HG03196 (cell line): ENCODE measurements around the gene GLRX.
"Not testable (repeated sequence)": the region's sequence is repeated elsewhere in the genome, so short reads cannot be mapped to it uniquely, and the experiment has no call there.

Source experiments
- ATAC-seq: cut with Tn5 transposase; IDR thresholded peaks from one replicate; pipeline ENCODE4 v1.9.1; 2021; ENCODE audit not compliant: unreplicated experiment

The GLRX gene

DNA sequence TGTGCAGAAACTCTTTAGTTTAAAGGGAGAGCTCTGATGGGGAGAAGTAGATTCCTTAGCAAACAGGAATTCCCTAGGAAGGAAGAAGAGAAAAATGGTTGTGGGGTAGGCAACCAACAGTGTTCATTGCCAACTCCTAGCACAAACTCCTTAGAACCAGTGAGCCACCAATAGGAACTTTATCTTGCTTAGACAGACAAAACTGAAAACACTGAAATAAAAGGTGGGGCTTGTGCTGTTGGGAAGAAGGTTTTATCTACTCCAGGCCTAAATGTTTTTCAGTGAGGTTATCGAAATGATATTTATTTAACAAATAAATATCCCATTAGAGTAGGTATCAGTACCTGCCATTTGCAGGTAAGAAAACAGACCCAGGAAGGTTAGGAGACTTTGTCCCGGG, 7.7 kb upstream of the GLRX start:
- no peak for ATAC-seq

DNA sequence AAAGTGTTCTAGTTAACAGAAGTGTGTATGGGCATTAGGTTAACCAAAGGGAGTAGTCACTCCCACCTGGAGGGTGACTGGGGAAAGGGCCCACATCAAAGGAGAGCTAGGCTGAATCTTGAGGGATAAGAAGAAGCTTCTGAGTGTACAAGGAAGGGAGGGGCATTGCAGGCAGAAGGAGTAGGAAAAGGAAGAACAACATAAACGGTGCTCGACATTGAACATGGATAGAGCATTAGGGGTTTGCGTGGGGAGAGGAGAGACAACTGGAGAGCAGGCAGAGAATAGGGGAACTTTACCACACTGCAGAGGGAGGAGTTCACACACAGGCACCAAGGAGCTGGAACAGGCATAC, 5.3 kb upstream of the GLRX start:
- no peak for ATAC-seq

DNA sequence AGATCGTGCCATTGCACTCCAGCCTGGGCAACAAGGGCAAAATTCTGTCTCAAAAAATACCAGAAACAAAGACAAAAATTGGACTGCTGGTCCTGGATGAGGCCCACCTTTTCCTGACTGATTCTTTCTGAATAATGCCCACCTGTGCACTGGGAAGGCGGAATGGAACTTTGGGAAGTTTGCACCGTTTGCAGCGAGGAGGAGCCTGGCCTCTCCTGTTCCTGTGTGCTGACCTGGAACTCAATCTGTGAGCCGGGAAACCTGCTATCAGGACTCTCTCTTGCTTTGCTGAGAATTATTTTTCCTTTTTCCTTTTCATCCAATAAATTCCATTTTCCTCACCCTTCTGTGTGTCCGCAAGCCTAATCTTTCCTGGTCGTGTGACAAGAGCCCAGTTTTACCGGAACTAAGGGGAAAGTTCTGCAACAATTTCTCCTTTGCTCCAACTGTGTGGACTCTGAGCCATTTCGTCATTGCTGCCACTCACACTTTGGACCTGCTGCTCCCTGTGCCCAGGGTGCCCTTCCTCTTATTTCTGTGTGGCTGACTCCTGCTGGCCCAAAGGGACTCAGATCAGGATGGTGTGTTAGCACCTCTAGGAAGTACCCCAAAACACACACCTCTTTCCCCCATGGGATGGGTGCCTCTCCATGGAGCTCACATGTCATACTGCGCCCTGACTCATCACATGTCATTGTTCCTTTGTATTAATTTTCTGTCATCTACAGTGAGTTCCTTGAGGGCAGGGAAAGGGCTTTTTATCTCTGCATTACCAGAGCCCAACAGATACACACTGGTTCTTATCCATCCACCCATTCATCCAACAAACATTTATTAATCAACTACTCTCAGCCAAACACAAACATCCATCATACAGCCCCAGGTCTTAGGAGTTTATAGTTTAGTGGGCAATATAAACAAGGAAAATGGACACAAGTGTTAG, 4.7 kb upstream of the GLRX start:
- ATAC-seq: no peak

DNA sequence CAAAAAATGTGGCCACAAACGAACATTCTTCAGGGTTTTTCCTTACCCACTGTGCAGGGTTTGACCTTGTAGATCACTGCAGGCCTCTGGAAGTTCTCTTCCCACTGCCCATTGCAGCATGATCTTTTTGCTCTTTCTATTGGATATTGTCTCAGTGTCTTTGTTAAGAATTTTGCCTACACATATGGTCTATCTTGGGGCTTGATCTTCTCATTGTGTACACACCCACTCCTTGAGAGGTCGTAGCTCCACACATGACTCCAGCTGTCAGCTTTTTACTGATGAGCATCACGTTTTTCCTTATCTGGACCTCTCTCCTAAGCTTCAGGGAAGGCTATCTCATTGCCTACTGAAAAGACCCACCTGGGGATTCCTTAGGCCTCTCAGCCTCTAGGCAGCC, 3.0 kb upstream of the GLRX start:
- ATAC-seq: no peak

DNA sequence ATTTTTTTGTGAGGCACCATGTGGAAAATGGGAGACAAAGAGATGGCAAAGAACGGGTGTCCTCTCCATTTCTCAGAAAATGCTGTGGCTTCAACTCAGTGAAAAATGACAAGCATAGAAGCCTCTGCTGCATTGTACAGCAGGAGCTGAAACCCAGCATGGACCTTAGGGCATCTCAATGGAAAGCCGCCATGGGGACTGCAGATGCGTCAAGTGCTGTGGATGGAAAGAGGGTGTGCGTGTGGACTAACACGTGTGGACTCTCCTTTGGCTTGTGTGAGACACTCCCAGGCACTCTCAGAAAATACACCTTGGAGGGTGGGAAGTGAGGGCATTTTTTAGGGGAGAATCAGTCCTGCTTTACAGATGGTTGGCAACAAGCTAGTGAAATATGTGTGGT, 2.2 kb upstream of the GLRX start:
- no peak for ATAC-seq

DNA sequence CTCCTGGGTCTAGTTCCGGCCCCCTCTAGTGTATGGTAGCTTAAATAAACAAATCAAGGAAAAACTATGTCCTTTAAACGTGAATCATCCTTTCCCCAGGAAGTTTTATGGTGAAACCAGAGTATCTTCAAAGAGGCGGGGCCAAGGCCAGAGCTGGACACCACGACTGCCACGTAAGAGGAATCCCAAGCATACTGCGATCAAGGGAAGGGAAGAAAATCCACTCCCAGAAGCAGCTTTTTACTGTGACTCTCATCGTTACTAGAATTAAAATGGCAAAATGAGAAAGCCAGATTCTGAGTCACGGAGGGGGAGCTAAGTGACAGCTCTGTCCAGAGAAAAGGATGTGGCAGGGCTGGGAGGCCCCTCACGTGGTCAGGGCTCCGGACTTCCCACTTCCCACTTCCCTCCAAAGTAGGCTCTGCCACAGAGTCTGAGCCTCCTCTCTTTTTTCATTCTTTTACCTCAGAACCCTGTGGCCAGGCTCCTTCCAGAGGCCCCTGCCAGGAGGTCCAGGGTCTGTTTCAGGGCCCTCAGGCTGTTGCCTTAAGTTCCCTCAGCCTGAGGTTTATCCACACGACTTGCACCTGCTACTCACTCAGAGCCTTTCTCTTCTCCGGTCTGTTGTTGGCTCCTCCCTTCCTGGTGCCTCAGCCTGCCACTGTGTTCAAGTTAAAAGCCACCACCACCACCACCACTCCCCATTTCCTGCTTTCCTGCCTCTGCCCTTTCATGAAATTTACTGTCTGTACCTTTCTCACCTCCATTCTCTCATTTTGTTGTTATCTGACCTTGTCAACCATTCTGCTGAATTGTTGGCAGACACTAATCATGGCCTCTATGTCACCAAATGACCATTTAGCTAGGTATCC, 1.4 kb upstream of the GLRX start:
- ATAC-seq: peak; percentile 40

DNA sequence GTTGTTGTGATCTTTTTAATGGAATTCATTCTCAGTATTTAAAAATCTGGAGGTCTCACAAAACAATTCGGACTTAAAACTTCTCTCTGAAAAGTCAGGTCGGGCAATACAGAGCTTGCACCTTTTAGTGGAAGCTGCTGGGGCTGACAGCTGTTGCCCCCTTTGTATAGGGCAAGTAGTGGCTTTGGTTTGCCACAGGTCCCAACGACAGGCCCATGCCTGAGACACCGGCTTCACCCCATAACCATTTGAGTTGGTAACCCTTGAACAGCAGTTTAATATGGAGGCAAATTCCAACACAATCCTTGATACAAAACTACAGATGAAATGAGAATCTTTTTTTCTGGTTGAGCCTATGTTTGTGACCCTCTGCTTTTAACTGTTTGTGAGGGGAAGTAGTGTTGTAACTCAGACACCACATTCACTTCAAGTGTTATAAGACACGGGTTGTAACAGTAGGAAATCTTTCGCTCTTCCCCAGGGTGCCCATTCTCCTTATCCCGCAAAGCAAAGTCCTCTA, 752 bp upstream of the GLRX start:
- ATAC-seq: no peak

DNA sequence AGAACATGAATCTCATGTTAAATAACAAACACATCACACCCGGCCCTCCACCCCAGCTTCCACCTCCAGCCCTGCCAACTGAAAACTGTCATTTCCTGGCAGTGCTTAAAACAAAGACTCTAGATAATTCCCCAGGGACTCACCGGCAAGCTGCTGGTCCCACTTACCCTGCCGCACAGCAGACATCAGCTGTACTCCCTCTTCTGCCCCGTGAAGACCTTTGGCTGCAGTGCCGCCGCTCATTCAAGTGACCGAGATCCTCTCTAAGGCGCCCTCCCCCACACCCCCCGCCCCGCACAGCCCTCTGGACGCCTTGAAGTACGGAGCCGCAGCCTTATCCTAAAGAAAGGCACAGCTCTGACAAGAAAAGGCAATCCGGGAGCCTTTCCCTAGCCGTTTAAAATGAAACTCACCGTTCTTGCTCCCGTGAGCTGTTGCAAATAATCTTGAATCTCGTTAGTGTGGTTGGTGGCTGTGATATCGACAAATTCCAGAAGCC, 434 bp downstream of the GLRX start:
- peak; percentile 42 for ATAC-seq

DNA sequence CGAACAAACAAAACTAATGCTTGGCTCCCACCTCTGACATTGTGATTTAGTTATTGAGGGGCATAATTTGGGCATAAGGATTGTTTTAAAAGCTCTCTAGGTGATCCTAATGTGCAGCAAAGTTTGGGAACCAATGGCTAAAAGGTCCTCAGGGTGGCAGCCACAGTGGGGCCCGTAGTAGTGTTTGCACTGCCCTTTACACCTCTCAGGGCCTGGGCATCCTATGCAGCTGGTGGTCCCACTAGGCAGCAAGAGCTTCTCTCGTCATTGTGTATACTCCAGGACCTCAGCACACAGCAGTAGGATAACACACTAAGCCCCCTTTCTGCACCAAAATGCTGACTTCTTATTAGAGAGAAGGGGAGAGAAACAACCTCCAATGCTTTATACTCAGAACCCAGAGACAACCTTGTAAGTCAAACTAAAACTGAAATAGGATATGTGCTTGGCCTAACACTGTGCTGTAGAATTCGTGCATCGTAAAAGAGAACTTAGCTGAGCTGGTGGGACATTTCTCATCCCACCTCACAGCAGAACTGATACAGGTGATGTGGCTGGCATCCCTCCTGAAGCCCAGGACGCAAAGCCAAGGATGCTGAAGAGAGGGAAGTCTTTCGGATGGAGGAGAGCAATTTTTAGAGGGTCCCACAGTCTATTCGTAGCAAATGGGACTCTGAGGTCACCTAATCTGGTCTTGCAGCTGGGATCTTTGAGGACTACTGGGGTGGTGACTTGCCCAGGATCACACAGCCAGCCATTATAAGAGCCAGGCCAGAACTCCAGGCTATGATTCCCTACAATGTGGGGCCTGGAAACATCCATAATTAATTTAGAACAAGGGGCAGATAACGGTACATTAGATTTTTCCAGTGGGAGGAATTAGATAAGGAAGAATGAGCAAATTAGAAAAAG, 1.2 kb downstream of the GLRX start:
- no peak for ATAC-seq

DNA sequence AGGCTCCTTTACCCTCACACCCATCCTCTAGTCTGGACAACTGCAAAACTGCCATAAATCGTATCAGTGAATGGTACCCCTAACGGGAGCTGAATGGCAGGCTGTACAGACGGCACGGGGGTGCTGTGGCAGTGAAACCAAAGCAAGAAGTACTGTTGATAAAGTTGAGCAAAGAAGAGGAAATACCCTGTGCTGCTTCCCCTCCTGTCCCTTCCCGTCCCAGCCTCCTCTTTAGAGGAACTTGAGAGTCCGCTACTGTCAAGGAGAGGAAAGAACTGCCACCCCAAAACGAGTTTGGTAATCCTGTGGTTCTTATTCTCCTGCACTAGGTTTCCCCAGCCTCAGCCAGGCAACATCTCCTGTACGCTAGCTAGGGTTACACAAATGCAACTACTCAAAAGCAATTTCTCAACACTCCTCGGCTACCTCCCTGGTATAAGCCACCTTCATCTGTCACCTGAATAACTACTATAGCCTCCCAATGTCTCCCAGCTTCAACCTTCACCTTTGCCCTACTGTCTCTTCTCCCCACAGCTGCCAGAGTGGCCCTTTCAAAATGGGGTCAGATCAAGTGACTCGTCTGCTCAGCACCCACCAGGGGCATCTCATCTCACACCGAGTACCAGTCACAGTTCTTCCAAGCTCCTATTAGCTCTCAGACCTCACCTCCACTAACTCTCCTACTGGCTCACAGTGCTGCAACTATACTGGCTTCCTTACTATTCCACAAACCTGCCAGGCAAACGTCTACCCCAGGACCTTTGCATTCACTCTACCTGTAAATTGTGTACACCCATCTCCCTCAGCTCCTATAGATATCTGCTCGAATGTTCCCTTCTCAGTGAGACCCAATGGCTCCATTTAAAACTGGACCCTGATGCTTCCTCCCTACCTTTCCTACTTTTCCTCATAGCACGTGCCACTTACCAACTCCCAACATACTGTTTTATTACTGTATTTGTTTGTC, 4.1 kb downstream of the GLRX start:
- no peak for ATAC-seq

DNA sequence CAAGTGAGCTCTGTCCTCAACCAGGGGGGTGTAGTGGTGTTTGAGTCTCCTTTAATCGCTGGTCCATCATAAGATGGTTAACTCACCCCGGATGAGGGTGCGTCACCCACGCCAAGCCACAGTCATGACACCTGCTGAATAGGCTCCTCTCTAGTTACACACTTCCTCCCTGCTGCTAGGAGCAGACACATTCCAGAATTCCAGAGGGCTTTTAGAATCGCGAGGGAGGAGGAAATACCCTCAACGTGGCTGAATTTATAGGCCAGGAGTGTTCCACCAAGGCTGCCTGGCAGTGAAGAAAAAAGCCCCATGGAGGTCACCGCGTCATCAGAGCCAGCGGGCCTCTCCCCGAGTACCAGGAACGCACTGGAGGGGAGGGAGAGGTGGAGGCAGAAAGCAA, 5.1 kb downstream of the GLRX start:
- ATAC-seq: no peak

DNA sequence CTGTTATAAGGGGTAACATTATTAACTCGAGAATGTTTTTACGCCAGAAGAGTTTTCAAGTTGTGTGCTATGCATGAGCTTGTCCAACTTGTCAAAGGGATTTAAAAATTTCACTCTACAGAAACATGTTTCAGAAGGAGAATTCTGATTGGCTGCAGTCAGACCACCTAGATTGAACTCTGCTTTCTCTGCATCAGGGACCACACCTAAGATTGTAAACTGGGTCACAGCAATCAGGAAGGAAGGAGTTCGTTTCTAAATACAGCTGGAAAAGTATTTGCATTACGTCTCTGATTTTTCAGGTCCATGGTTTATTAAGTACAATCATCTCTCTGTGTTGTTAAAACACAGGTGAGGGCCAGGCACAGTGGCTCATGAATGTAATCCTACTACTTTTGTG, 5.8 kb downstream of the GLRX start:
- no peak for ATAC-seq

DNA sequence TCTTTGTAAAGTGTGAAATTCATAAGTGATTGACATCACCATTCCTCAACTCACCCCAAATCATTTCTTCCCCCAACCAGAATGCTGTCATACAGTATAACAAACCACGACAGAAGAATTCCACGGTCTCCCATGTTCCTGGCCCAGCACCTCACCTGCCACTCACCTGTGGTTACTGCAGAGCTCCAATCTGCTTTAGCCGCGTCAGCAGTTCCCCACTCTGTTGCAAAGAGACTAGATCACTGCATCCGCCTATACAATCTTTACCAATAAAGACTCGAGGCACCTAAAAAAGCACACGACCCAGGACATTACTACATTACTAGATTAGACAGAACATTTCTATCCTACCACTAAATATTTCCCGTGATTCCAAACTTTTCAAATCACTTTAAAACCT, 6.2 kb downstream of the GLRX start:
- ATAC-seq: no peak

DNA sequence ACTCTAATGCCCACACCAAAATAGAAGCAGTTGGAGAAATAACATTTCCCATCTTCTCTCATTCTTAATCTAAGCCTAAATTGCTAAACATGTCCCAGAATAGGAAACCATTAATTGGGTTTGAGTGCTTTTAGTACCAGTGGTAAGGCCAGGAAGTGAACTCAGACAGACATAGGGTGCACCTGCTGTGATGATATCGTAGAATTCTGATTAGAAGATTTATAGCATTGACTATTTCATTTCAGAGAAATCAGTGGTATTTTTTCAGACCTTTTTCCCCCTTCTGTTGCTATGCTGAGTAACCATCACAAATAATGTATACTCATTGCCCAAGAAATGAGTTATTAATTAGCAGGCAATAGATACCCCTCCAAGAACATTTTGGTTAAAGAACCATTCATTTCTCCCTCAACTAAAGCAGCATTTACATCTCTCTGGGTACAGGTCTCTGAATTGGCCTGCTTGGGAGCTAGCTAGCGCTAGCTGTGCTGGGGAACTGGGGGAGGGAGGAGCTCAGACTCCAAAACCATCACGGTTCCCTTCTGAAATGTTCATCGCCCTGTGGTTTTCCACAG, 7.3 kb downstream of the GLRX start:
- ATAC-seq: no peak

DNA sequence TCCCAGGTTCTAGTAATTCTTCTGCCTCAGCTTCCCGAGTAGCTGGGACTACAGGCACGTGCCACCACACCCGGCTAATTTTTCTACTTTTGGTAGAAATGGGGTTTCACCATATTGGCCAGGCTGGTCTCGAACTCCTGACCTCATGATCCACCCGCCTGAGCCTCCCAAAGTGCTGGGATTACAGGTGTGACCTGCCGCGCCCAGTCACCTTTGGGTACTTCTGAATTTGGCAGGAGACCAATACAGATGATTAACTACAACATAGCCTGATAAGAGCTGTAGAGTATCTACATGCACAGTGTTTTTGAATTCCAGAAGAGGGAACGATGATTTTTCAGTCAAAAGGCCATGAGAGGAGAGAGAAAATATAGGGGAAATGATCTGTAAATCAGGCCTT, 9.5 kb downstream of the GLRX start:
- ATAC-seq: not testable (repeated sequence)

DNA sequence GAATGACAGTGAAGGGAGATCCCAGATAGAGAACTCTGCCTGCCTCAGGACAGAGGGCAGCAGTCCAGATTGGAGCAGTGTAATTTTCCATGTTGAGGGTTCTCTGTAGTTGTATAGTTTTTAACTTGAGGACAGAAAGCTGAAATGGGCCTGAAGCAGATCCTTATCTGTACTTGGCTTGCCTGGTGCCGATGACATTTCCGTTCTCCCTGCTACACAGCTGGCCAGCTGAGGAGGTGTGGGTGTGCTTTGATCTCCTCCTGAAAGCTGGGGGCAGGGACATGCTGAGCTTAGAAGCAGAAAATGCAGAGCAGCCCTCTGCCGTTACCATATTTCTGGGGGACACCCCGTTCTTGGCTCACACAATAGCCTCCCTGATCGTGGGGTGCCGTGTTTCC, 10.5 kb downstream of the GLRX start:
- ATAC-seq: no peak

DNA sequence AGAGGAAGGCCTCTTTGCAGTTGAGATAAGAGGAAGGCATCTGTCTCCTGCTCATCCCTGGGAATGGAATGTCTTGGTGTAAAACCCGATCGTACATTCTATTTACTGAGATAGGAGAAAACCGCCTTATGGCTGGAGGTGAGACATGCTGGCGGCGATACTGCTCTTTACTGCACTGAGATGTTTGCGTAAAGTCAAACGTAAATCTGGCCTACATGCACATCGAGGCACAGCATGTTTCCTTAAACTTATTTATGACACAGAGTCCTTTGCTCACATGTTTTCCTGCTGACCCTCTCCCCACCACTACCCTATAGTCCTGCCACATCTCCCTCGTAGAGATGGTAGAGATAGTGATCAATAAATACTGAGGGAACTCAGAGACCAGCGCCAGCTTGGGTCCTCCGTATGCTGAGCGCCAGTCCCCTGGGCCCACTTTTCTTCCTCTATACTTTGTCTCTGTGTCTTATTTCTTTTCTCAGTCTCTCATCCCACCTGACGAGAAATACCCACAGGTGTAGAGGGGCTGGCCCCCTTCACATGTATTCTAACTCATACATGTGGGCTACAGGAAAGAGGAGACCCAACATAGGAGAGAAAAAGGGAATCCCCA, 11.0 kb downstream of the GLRX start:
- ATAC-seq: not testable (repeated sequence)

DNA sequence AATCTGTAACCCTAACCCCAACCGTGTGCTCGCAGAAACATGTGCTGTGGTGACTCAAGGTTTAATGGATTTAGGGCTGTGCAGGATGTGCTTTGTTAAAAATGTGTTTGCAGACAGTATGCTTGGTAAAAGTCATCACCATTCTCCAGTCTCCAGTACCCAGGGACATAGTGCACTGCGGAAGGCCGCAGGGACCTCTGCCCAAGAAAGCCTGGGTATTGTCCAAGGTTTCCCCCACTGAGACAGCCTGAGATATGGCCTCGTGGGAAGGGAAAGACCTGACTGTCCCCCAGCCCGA, 11.5 kb downstream of the GLRX start:
- ATAC-seq: not testable (repeated sequence)
